KMS-11 (cell line): ENCODE data around the gene BMAL2.
A peak's percentile ranks its signal among the peaks of the same experiment; 100 is the strongest.

Experiments
- H2AFZ ChIP-seq: fragments of 200-600 bp; sonication (generic); 2 replicates; pipeline ENCODE4 v1.6.1; 2016; ENCODE audit warnings: antibody characterized with exemption, mixed run types, low read depth
- H3K27ac ChIP-seq: fragments of 200-600 bp; sonication (generic); 2 replicates; pipeline ENCODE4 v1.6.1; 2016; ENCODE audit warnings: mild to moderate bottlenecking, mixed run types
- H3K27me3 ChIP-seq: fragments of 200-600 bp; sonication (generic); 2 replicates; pipeline ENCODE4 v1.6.1; 2017; ENCODE audit warnings: mild to moderate bottlenecking, low read depth, mixed run types, moderate library complexity; ENCODE audit not compliant: insufficient read depth
- H3K36me3 ChIP-seq: fragments of 200-600 bp; sonication (generic); 2 replicates; pipeline ENCODE4 v1.6.1; 2017; ENCODE audit warnings: mild to moderate bottlenecking, mixed run types; ENCODE audit not compliant: insufficient read depth
- H3K4me1 ChIP-seq: fragments of 200-600 bp; sonication (generic); 2 replicates; pipeline ENCODE4 v1.6.1; 2016; ENCODE audit warnings: mild to moderate bottlenecking, low read depth, mixed run types; ENCODE audit not compliant: poor library complexity, severe bottlenecking
- H3K4me2 ChIP-seq: fragments of 200-600 bp; sonication (generic); 2 replicates; pipeline ENCODE4 v1.7.0; 2016; ENCODE audit warnings: mild to moderate bottlenecking, mixed run types
- H3K4me3 ChIP-seq: fragments of 200-600 bp; sonication (generic); IDR thresholded peaks from 2 replicates; pipeline ENCODE4 v1.6.1; 2017; ENCODE audit warnings: low read depth, low read length, mixed read lengths; ENCODE audit not compliant: insufficient read depth
- H3K79me2 ChIP-seq: fragments of 200-600 bp; sonication (generic); 2 replicates; pipeline ENCODE4 v1.6.1; 2016; ENCODE audit warnings: low read depth, mixed run types; ENCODE audit not compliant: insufficient read depth
- H3K9ac ChIP-seq: fragments of 200-600 bp; sonication (generic); 2 replicates; pipeline ENCODE4 v1.6.1; 2016; ENCODE audit warnings: mild to moderate bottlenecking, mixed run types
- H4K20me1 ChIP-seq: fragments of 200-600 bp; sonication (generic); 2 replicates; pipeline ENCODE4 v1.6.1; 2016; ENCODE audit warnings: mild to moderate bottlenecking, mixed run types; ENCODE audit not compliant: insufficient read depth
- CTCF ChIP-seq: fragments of 200-600 bp; sonication (generic); conservative IDR thresholded peaks from 2 replicates; pipeline ENCODE4 v1.6.1; 2017; ENCODE audit warnings: low read depth, mild to moderate bottlenecking, antibody characterized with exemption, low read length, moderate library complexity, mixed read lengths

The BMAL2 gene, protein sequence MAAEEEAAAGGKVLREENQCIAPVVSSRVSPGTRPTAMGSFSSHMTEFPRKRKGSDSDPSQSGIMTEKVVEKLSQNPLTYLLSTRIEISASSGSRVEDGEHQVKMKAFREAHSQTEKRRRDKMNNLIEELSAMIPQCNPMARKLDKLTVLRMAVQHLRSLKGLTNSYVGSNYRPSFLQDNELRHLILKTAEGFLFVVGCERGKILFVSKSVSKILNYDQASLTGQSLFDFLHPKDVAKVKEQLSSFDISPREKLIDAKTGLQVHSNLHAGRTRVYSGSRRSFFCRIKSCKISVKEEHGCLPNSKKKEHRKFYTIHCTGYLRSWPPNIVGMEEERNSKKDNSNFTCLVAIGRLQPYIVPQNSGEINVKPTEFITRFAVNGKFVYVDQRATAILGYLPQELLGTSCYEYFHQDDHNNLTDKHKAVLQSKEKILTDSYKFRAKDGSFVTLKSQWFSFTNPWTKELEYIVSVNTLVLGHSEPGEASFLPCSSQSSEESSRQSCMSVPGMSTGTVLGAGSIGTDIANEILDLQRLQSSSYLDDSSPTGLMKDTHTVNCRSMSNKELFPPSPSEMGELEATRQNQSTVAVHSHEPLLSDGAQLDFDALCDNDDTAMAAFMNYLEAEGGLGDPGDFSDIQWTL

DNA sequence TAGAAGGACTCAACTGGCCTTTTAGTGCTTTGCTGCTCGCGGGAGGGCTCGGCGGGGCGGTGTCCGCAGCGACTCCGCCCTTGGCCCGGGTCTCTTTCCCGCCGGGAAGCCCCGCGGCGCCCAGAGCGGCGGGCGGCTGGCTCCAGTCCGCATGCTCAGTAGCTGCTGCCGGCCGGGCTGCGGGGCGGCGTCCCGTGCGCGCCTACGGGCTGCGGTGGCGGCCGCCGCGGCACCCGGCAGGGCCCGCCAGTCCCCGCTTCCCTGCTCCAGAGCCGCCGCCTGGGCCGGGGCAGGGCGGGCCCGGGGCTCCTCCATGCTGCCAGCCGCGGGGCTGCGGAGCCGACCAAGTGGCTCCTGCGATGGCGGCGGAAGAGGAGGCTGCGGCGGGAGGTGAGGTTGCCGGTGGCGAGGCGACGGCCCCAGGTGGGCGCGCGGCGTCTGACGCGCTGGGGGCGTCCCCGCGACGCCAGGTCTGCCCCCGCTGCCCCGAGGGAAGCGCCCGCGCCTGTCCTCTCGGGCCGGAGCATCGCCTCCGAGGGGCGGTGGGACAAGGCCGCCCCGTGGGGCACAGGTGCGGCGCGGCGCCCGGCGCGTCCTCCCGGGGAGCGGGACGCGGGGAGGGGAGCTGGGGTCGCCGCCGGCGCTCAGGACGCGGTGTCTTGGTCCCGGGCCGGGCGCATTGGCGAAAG is at the start of gene BMAL2:
BMAL2 (plus strand) TSS at position 123 of the 689 bp plus-strand sequence; CDS start at position 360, 237 bp downstream.
- H3K27ac ChIP-seq: no peak within 1 kb of the TSS
- peak within 1 kb of the TSS; percentile 56 for H3K9ac ChIP-seq
- H3K27me3 ChIP-seq: no peaks in the 10 kb centered on the region; the same call in 1 of the 2 replicates
- no peak within 1 kb of the TSS for H3K4me3 ChIP-seq
- no peaks in the 10 kb centered on the region; the same call in 1 of the 2 replicates for H3K79me2 ChIP-seq
- H2AFZ ChIP-seq: peak within 1 kb of the TSS; percentile 90
- TF ChIP-seq CTCF: no peak
- no peaks in the 10 kb centered on the region for H4K20me1 ChIP-seq
- H3K4me2 ChIP-seq: peak within 1 kb of the TSS; percentile 82
- H3K4me1 ChIP-seq: peaks cover 24% of the 10 kb centered on the region
- no peaks in the 10 kb centered on the region for H3K36me3 ChIP-seq

- Histone ChIP-seq H3K4me3 (no peak overlapping the region), H3K27ac (no peak overlapping the region), H4K20me1 (no peaks in the 10 kb centered on the region), H3K9ac (no peak overlapping the region), H3K79me2 (no peaks in the 10 kb centered on the region), H3K4me1 (peaks cover 13% of the 10 kb centered on the region), H3K27me3 (no peaks in the 10 kb centered on the region), H3K4me2 (no peak overlapping the region), H3K36me3 (no peaks in the 10 kb centered on the region), H2AFZ (no peak overlapping the region)
- TF ChIP-seq CTCF: no peak
Observed at GRCh38 chr12:27284021-27284420, 48.6 kb upstream of the BMAL2 start.

GRCh38 chr12:27284751-27285150 is 47.9 kb upstream of the BMAL2 start:
- no peak overlapping the region for H3K27ac ChIP-seq
- no peaks in the 10 kb centered on the region for H3K36me3 ChIP-seq
- H3K79me2 ChIP-seq: no peaks in the 10 kb centered on the region
- H3K27me3 ChIP-seq: no peaks in the 10 kb centered on the region
- H3K4me3 ChIP-seq: no peak overlapping the region
- no peak for TF ChIP-seq CTCF
- no peaks in the 10 kb centered on the region for H4K20me1 ChIP-seq
- no peak overlapping the region for H2AFZ ChIP-seq
- no peak overlapping the region for H3K4me2 ChIP-seq
- no peak overlapping the region for H3K9ac ChIP-seq
- H3K4me1 ChIP-seq: peaks cover 6% of the 10 kb centered on the region

DNA sequence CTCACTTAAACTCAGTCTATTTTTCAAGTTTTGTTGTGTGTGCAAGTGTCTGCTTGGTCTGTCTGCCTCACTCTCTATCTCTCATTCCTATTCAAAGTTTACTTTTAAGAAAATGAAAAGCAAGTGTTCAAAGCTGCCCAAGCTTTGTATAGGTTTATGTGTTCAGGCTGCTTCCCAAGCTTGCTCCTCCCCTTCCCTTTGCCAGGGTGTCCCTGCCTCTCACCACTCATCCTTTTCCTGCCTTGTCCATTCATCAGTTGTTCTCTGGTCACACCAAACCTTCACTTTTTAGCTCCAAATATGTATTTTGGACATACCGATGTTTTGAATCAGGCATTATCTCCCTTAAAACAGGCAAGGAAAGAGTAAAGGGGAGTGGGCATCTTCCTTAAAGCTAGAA is 47.2 kb upstream of the BMAL2 start:
- H3K27me3 ChIP-seq: no peaks in the 10 kb centered on the region
- H2AFZ ChIP-seq: no peak overlapping the region
- no peaks in the 10 kb centered on the region for H3K79me2 ChIP-seq

More for the DNA sequence above, 47.2 kb upstream of the BMAL2 start:
- H4K20me1 ChIP-seq: no peaks in the 10 kb centered on the region
- H3K4me1 ChIP-seq: peaks cover 3% of the 10 kb centered on the region
- no peak overlapping the region for H3K4me2 ChIP-seq
- no peaks in the 10 kb centered on the region for H3K36me3 ChIP-seq
- no peak overlapping the region for H3K9ac ChIP-seq
- no peak for TF ChIP-seq CTCF
- H3K4me3 ChIP-seq: no peak overlapping the region
- no peak overlapping the region for H3K27ac ChIP-seq
